GM23338 (cell line): ENCODE results near the gene XRRA1. TPM values are rescaled to one million over a fixed set of nuclear protein-coding genes. Genes with fewer than 3 reads are reported as not detected.

Experiments used
- ATAC-seq: fragments of 200-7000 bp; cut with Tn5 transposase; 3 replicates; pipeline ENCODE4 v1.9.1; 2020
- DNase-seq: peaks from one replicate; pipeline ENCODE4 v3.0.0-alpha.2; 2015; ENCODE audit warnings: low spot score
- H2AFZ ChIP-seq: fragments of 200-600 bp; sonication (generic); 2 replicates; pipeline ENCODE4 v1.8.0; 2016; ENCODE audit warnings: antibody characterized with exemption, mild to moderate bottlenecking, moderate library complexity
- H3F3A ChIP-seq: fragments of 200-600 bp; sonication (generic); replicated peaks from 2 replicates; pipeline ENCODE4 v1.8.0; 2017; ENCODE audit warnings: antibody characterized with exemption, mixed run types, low read depth
- H3K27ac ChIP-seq: fragments of 200-600 bp; sonication (generic); 2 replicates; pipeline ENCODE4 v1.6.1; 2016; ENCODE audit warnings: low read depth
- H3K27me3 ChIP-seq: fragments of 200-600 bp; sonication (generic); 2 replicates; pipeline ENCODE4 v1.8.0; 2016; ENCODE audit warnings: mild to moderate bottlenecking, mixed run types, moderate library complexity; ENCODE audit not compliant: insufficient read depth
- H3K36me3 ChIP-seq: fragments of 200-600 bp; sonication (generic); 2 replicates; pipeline ENCODE4 v1.8.0; 2016; ENCODE audit warnings: mild to moderate bottlenecking; ENCODE audit not compliant: insufficient read depth
- H3K4me1 ChIP-seq: fragments of 200-600 bp; sonication (generic); 2 replicates; pipeline ENCODE4 v1.8.0; 2016; ENCODE audit warnings: mild to moderate bottlenecking, moderate library complexity; ENCODE audit not compliant: insufficient read depth
- H3K4me2 ChIP-seq: fragments of 200-600 bp; sonication (generic); 2 replicates; pipeline ENCODE4 v1.7.1; 2017; ENCODE audit warnings: mixed run types
- H3K4me3 ChIP-seq: fragments of 200-600 bp; sonication (generic); 2 replicates; pipeline ENCODE4 v1.6.1; 2016; ENCODE audit warnings: mixed run types
- H3K79me2 ChIP-seq: fragments of 200-600 bp; sonication (generic); replicated peaks from 2 replicates; pipeline ENCODE4 v1.8.0; 2017; ENCODE audit warnings: mild to moderate bottlenecking; ENCODE audit not compliant: insufficient read depth
- H3K9me2 ChIP-seq: fragments of 200-600 bp; sonication (generic); 2 replicates; pipeline ENCODE4 v1.8.0; 2017; ENCODE audit not compliant: insufficient read depth
- H4K20me1 ChIP-seq: fragments of 200-600 bp; sonication (generic); replicated peaks from 2 replicates; pipeline ENCODE4 v1.8.0; 2017; ENCODE audit warnings: mild to moderate bottlenecking; ENCODE audit not compliant: insufficient read depth
- H3K27ac Mint-ChIP-seq: 2 replicates; pipeline ENCODE4 v1.8.0; 2020; ENCODE audit warnings: inconsistent platforms, mild to moderate bottlenecking, moderate library complexity, mixed read lengths
- H3K27me3 Mint-ChIP-seq: 3 replicates; pipeline ENCODE4 v1.8.0; 2022; ENCODE audit warnings: low read depth, mild to moderate bottlenecking, moderate library complexity, mixed read lengths, inconsistent platforms; ENCODE audit not compliant: insufficient read depth, poor library complexity
- H3K36me3 Mint-ChIP-seq: 3 replicates; pipeline ENCODE4 v1.8.0; 2021; ENCODE audit warnings: low read depth, mild to moderate bottlenecking, inconsistent platforms, moderate library complexity, mixed read lengths
- H3K4me1 Mint-ChIP-seq: 3 replicates; pipeline ENCODE4 v1.8.0; 2020; ENCODE audit warnings: mild to moderate bottlenecking, inconsistent platforms, mixed read lengths
- H3K4me3 Mint-ChIP-seq: 3 replicates; pipeline ENCODE4 v1.8.0; 2021; ENCODE audit warnings: moderate library complexity, mild to moderate bottlenecking, inconsistent platforms, mixed read lengths
- H3K9me3 Mint-ChIP-seq: 3 replicates; pipeline ENCODE4 v1.8.0; 2020; ENCODE audit warnings: moderate library complexity, mild to moderate bottlenecking, inconsistent platforms, mixed read lengths
- CTCF ChIP-seq, 2 experiments: fragments of 200-600 bp in 1 of 2; sonication (generic) in 1 of 2; conservative IDR thresholded peaks; 2 replicates each; pipeline versions ENCODE4 v1.5.1 to v1.6.1; 2016 to 2017; ENCODE audit warnings: antibody characterized with exemption in 2 of 2, low read depth in 2 of 2, mild to moderate bottlenecking in 2 of 2, moderate library complexity in 1 of 2
- ETS1 ChIP-seq: IDR thresholded peaks from 2 replicates; pipeline ENCODE4 v1.6.1; 2016; ENCODE audit warnings: antibody characterized with exemption
- EZH2phosphoT487 ChIP-seq: fragments of 200-600 bp; sonication (generic); IDR thresholded peaks from one replicate; pipeline ENCODE4 v1.8.1; 2018; ENCODE audit warnings: antibody characterized with exemption; ENCODE audit not compliant: unreplicated experiment
- JUNB ChIP-seq: IDR thresholded peaks from one replicate; pipeline ENCODE4 v1.6.1; 2016; ENCODE audit warnings: antibody characterized with exemption; ENCODE audit not compliant: unreplicated experiment
- NANOG ChIP-seq: IDR thresholded peaks from 2 replicates; pipeline ENCODE4 v1.6.1; 2016; ENCODE audit warnings: antibody characterized with exemption, borderline replicate concordance
- STAT1 ChIP-seq: IDR thresholded peaks from one replicate; pipeline ENCODE4 v1.6.1; 2016; ENCODE audit warnings: antibody characterized with exemption; ENCODE audit not compliant: unreplicated experiment
- ZNF114 ChIP-seq: fragments of 250-450 bp; sonication (Bioruptor Pico); IDR thresholded peaks from 2 replicates; pipeline ENCODE4 v1.5.0; 2020; ENCODE audit warnings: mild to moderate bottlenecking, moderate library complexity
- ZNF331 ChIP-seq: fragments of 250-450 bp; sonication (Bioruptor Pico); IDR thresholded peaks from 2 replicates; pipeline ENCODE4 v1.5.0; 2020; ENCODE audit warnings: low read depth, mild to moderate bottlenecking, moderate library complexity
- ZNF462 ChIP-seq: fragments of 250-450 bp; sonication (Bioruptor Pico); IDR thresholded peaks from 2 replicates; pipeline ENCODE4 v1.5.0; 2020; ENCODE audit warnings: mild to moderate bottlenecking, moderate library complexity
- polyA plus RNA-seq: library from polyadenylated mRNA; unstranded; fragments of >200 nt; fragmentation: Nextera tagmentation; extraction: Ambion mirVana; gene quantifications from 2 replicates; pipeline ENCODE4 v1.2.1, GENCODE V29; 2016
- total RNA-seq: library from RNA; depleted of rRNA; stranded (reverse); fragments of >200 nt; shearing (Covaris generic); gene quantifications from 2 replicates; pipeline ENCODE4 v1.2.3, GENCODE V29; 2014

XRRA1 gene
- total and polyA plus RNA-seq, 2 experiments from 2014 or later = 4.9 to 5.4 TPM

GRCh38 chr11:74842967-74843366 is 105.9 kb downstream of the XRRA1 start:
- Histone ChIP-seq H3F3A (no peaks in the 10 kb centered on the region), H3K4me3 (no peak overlapping the region), H3K9me2 (no peaks in the 10 kb centered on the region), H3K4me2 (no peak overlapping the region), H3K36me3 (no peaks in the 10 kb centered on the region), H4K20me1 (no peaks in the 10 kb centered on the region; the same call in 1 of the 2 replicates), H2AFZ (no peak overlapping the region), H3K79me2 (no peaks in the 10 kb centered on the region), H3K27ac (no peak overlapping the region), H3K4me1 (no peaks in the 10 kb centered on the region), H3K27me3 (no peaks in the 10 kb centered on the region)
- H3K4me1 Mint-ChIP-seq = peaks cover 5% of the 10 kb centered on the region; the same call in 2 of the 3 replicates
- peak; percentile 94 for ATAC-seq
- H3K27ac Mint-ChIP-seq = no peak overlapping the region
- no peak overlapping the region for H3K4me3 Mint-ChIP-seq
- DNase-seq = peak; percentile 49
- H3K36me3 Mint-ChIP-seq = no peaks in the 10 kb centered on the region
- peaks cover 9% of the 10 kb centered on the region for H3K27me3 Mint-ChIP-seq
- TF ChIP-seq ZNF462 (CRISPR knock-in tag) = no peak
- no peak for TF ChIP-seq ETS1
- no peak for TF ChIP-seq NANOG
- no peak for TF ChIP-seq ZNF331 (CRISPR knock-in tag)
- no peak for TF ChIP-seq STAT1
- TF ChIP-seq EZH2phosphoT487 = no peak
- TF ChIP-seq JUNB = no peak
- TF ChIP-seq CTCF (conservative IDR thresholded peaks at IDR 0.05; ENCODE audit: low read depth in 2 of 2) = peak; percentile 33 to 67; a peak in 3 of 4 replicates
- TF ChIP-seq ZNF114 = no peak
- H3K9me3 Mint-ChIP-seq = no peaks in the 10 kb centered on the region; the same call in 2 of the 3 replicates
